Measurements from ENCODE around the gene MRPS23. TPM values are rescaled to one million over a fixed set of nuclear protein-coding genes. Genes with fewer than 3 reads are reported as not detected.
A peak's percentile ranks its signal among the peaks of the same experiment; 100 is the strongest.

The MRPS23 gene
- total RNA-seq, 1 experiment from 2014 or later = 97.5 TPM

GRCh38 chr17:57894848-57895247 is 45.0 kb upstream of the MRPS23 start:
- no peak overlapping the region for H3K4me3 ChIP-seq (ENCODE audit: low read length)
- H3K9me2 ChIP-seq (replicated peaks; ENCODE audit: low read length) = no peaks in the 10 kb centered on the region
- no peaks in the 10 kb centered on the region for H3K9me3 ChIP-seq (ENCODE audit: low read length)
- BruUV-seq (replicated peaks) = no TSS peak
- no peaks in the 10 kb centered on the region for H3K27me3 ChIP-seq (ENCODE audit: low read length)
- H4K20me1 ChIP-seq (ENCODE audit: low read length) = no peaks in the 10 kb centered on the region
- H2AFZ ChIP-seq (ENCODE audit: low read length) = no peak overlapping the region
- ATAC-seq (no peak), DNase-seq (no peak)
- H3K4me1 ChIP-seq (ENCODE audit: insufficient read depth, low read length) = peaks cover 60% of the 10 kb centered on the region
- H3F3A ChIP-seq (ENCODE audit: low read length, unreplicated experiment) = peaks cover 5% of the 10 kb centered on the region
- no peak overlapping the region for H3K4me2 ChIP-seq (ENCODE audit: low read length)
- H3K27ac ChIP-seq (ENCODE audit: low read length) = peak overlapping the region; percentile 3; the same call in 1 of the 2 replicates
- no peaks in the 10 kb centered on the region for H3K36me3 ChIP-seq (ENCODE audit: low read depth, low read length)
- peaks cover 50% of the 10 kb centered on the region for H3K79me2 ChIP-seq (ENCODE audit: low read length)
- ChIA-PET CTCF (no interaction called here), POLR2A (ENCODE audit: unreplicated experiment) (interaction anchor here (0.7 kb wide), 1 partner anchor 61 kb away, joined by 3 read pairs; the partner anchor contains the start of gene CUEDC1)
- no peak overlapping the region for H3K9ac ChIP-seq (ENCODE audit: low read length)
- intact Hi-C loops (cut with micrococcal nuclease) = no loop called here
- TF ChIP-seq EZH2 (IDR thresholded peaks at IDR 0.05; ENCODE audit: low read length, unreplicated experiment) (no peak), EZH2phosphoT487 (IDR thresholded peaks at IDR 0.05; ENCODE audit: borderline replicate concordance, low read length) (no peak), CTCF (conservative IDR thresholded peaks at IDR 0.05; ENCODE audit: low read depth, low read length) (no peak)

GRCh38 chr17:57892820-57893595 is 43.2 kb upstream of the MRPS23 start:
- Histone ChIP-seq H2AFZ (ENCODE audit: low read length) (peak overlapping the region; percentile 40), H3K27me3 (ENCODE audit: low read length) (no peaks in the 10 kb centered on the region), H3K27ac (ENCODE audit: low read length) (peak overlapping the region; percentile 93), H3K9me2 (replicated peaks; ENCODE audit: low read length) (no peaks in the 10 kb centered on the region), H3K79me2 (ENCODE audit: low read length) (peaks cover 52% of the 10 kb centered on the region), H4K20me1 (ENCODE audit: low read length) (no peaks in the 10 kb centered on the region), H3K4me3 (ENCODE audit: low read length) (no peak overlapping the region), H3K4me1 (ENCODE audit: insufficient read depth, low read length) (peaks cover 61% of the 10 kb centered on the region), H3K9me3 (ENCODE audit: low read length) (no peaks in the 10 kb centered on the region), H3F3A (ENCODE audit: low read length, unreplicated experiment) (peaks cover 8% of the 10 kb centered on the region), H3K9ac (ENCODE audit: low read length) (peak overlapping the region; percentile 64), H3K36me3 (ENCODE audit: low read depth, low read length) (no peaks in the 10 kb centered on the region), H3K4me2 (ENCODE audit: low read length) (peak overlapping the region; percentile 70)
- ChIA-PET POLR2A (ENCODE audit: unreplicated experiment) (interaction anchor here (0.6 to 0.9 kb wide), 5 partner anchors 28 to 91 kb away, joined by 3 to 10 read pairs (median 3); no protein-coding TSS in a partner anchor), CTCF (interaction anchor here (0.7 to 1.2 kb wide), 7 partner anchors 8 to 107 kb away, joined by 3 to 5 read pairs (median 4); no protein-coding TSS in a partner anchor)
- TF ChIP-seq CTCF (conservative IDR thresholded peaks at IDR 0.05; ENCODE audit: low read depth, low read length) (peak; percentile 41; the same call in 1 of the 2 replicates), EZH2phosphoT487 (IDR thresholded peaks at IDR 0.05; ENCODE audit: borderline replicate concordance, low read length) (no peak)
- peak; percentile 98 for DNase-seq
- BruUV-seq (replicated peaks) = no TSS peak
- intact Hi-C loops (cut with micrococcal nuclease) = loop anchor here (1.0 to 2.0 kb wide), 7 partner anchors 8 to 102 kb away; no protein-coding TSS in a partner anchor
- peak; percentile 61 for ATAC-seq
